ENCODE data around the gene PRSS36.

PRSS36 gene

GRCh38 chr16:31114468-31114867 is 35.4 kb downstream of the PRSS36 start (continued):
- TF ChIP-seq ZNF398 (tag by site-specific recombination; IDR thresholded peaks at IDR 0.05) = no peak
- no peak for TF ChIP-seq ZNF558 (tag by site-specific recombination; IDR thresholded peaks at IDR 0.05)
- no peak for TF ChIP-seq ZNF580 (tag by site-specific recombination; IDR thresholded peaks at IDR 0.05)
- TF ChIP-seq ZNF169 (tag by site-specific recombination; IDR thresholded peaks at IDR 0.05) = no peak
- TF ChIP-seq ZNF23 (tag by site-specific recombination; IDR thresholded peaks at IDR 0.05; ENCODE audit: borderline replicate concordance) = no peak
- TF ChIP-seq, protein P1, sequence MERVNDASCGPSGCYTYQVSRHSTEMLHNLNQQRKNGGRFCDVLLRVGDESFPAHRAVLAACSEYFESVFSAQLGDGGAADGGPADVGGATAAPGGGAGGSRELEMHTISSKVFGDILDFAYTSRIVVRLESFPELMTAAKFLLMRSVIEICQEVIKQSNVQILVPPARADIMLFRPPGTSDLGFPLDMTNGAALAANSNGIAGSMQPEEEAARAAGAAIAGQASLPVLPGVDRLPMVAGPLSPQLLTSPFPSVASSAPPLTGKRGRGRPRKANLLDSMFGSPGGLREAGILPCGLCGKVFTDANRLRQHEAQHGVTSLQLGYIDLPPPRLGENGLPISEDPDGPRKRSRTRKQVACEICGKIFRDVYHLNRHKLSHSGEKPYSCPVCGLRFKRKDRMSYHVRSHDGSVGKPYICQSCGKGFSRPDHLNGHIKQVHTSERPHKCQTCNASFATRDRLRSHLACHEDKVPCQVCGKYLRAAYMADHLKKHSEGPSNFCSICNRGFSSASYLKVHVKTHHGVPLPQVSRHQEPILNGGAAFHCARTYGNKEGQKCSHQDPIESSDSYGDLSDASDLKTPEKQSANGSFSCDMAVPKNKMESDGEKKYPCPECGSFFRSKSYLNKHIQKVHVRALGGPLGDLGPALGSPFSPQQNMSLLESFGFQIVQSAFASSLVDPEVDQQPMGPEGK (tag by site-specific recombination; IDR thresholded peaks at IDR 0.05) = no peak
- TF ChIP-seq PRDM1 (tag by site-specific recombination; IDR thresholded peaks at IDR 0.05) = no peak

DNA sequence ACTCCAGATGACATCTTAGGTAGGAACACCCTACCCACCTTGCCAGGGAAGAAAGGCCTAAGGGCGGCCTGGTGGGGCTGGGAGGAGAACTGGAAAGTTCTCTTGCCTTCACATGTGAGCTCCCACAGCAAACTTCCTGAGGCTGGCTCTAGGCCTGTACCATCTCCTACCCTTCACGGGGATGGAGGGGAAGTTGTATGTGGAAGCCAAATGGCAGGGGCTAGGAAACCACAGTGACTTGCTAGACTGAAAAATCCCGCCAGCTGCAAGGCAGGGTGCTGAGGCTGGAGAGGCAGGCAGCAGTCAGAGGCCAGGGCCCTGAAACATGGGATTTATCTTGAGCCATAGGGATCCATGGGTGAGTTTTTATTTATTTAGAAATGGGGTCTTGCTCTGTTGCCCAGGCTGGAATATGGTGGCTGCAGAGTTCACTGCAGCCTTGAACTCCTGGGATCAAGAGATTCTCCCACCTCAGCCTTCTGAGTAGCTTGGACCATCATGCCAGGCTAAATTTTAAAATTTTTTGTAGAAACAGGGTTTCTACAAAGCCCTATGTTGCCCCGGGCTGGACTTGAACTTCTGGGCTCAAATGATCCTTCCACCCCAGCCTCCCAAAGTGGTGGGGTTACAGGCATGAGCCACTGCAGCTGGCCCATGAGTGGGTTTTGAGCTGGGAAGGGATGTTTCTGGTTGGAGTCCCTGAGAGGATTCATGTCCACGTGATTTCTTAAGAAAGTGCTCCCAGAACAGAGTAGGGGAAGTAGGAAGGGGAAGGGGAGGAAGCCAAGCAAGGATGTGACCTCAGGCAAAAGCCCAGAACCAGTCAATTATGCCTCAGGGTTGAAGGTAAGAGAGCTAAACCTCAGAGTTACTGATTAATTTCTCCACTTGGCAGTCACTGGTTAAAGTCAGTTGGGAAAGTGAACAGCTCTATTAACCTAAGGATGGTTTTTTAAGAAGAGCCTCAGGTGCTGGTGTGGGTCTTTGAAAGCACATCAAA is 36.4 kb downstream of the PRSS36 start:
- peak; percentile 82 for TF ChIP-seq ZNF121 (tag by site-specific recombination; IDR thresholded peaks at IDR 0.05)
- peak; percentile 80 for TF ChIP-seq PRDM10 (tag by site-specific recombination; IDR thresholded peaks at IDR 0.05)
- no peak for TF ChIP-seq ZNF341 (tag by site-specific recombination; IDR thresholded peaks at IDR 0.05; ENCODE audit: low read depth)
- TF ChIP-seq PRDM1 (tag by site-specific recombination; IDR thresholded peaks at IDR 0.05) = 0 out of 2 replicates have a peak, but pooled peaks have one; percentile 17
- H3K4me1 ChIP-seq (ENCODE audit: control insufficient read depth, insufficient read depth, low read length) = peaks cover 4% of the 10 kb centered on the region
- CTCF ChIA-PET = interaction anchor here (3.4 kb wide), 1 partner anchor 29 kb away, joined by 12 read pairs; no protein-coding TSS in a partner anchor
- H3K27ac ChIP-seq (ENCODE audit: extremely low read depth, low read depth, low read length) = no peak overlapping the region; the same call in 1 of the 2 replicates
- H3K9me3 ChIP-seq (ENCODE audit: control insufficient read depth, insufficient read depth, low read depth, low read length) = no peaks in the 10 kb centered on the region
- H3K36me3 ChIP-seq (ENCODE audit: control insufficient read depth in 2 of 2, insufficient read depth in 1 of 2, low read length in 2 of 2) = peaks cover 0 to 43% of the 10 kb centered on the region in 2 experiments; a peak in 1 of 3 replicates
- POLR2A ChIA-PET = interaction anchor here (0.8 kb wide), 1 partner anchor 13 kb away, joined by 6 read pairs; no protein-coding TSS in a partner anchor
- H3K4me3 ChIP-seq (ENCODE audit: low read depth, low read length) = no peak overlapping the region

DNA sequence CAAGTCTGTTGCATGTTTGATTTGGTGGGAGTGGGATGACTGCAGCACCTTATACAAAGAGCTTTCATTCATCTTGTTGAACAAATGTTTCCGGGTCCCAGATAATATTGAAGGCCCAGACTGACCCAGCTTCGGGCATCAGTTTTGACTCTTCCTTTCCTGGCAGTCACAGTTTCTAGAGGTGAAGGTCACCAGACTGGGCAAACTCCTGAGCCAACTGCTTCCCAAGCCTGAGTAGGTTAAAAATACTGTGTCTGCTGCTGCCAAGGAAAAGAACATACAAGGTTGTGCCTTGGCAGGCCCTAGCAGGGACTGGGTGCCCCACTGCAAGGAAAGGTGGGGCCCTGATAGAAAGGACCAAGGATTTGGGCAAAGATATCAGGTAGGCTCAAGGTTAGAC is 37.2 kb downstream of the PRSS36 start:
- TF ChIP-seq ZNF624 (tag by site-specific recombination; IDR thresholded peaks at IDR 0.05) (no peak), ZNF473 (tag by site-specific recombination; IDR thresholded peaks at IDR 0.05) (no peak)
- CTCF ChIA-PET = interaction anchor here (3.4 kb wide), 1 partner anchor 30 kb away, joined by 12 read pairs; no protein-coding TSS in a partner anchor
- Histone ChIP-seq H3K27ac (ENCODE audit: extremely low read depth, low read depth, low read length) (no peak overlapping the region), H3K4me3 (ENCODE audit: low read depth, low read length) (no peak overlapping the region), H3K36me3 (ENCODE audit: control insufficient read depth in 2 of 2, insufficient read depth in 1 of 2, low read length in 2 of 2) (peaks cover 0 to 43% of the 10 kb centered on the region in 2 experiments; a peak in 1 of 3 replicates), H3K9me3 (ENCODE audit: control insufficient read depth, insufficient read depth, low read depth, low read length) (no peaks in the 10 kb centered on the region), H3K4me1 (ENCODE audit: control insufficient read depth, insufficient read depth, low read length) (no peaks in the 10 kb centered on the region; the same call in none of the 2 replicates)
- POLR2A ChIA-PET = no interaction called here
